OCI-M2 (cell line): Measurements from ENCODE around the gene ZNF669.
"Not testable (repeated sequence)": the region's sequence is repeated elsewhere in the genome, so short reads cannot be mapped to it uniquely, and the experiment has no call there.

Experiments
- DNase-seq: peaks from one replicate; lab custom pipeline; 2025; ENCODE audit not compliant: unreplicated experiment; lab: John Stamatoyannopoulos, UW

Gene ZNF669

DNA sequence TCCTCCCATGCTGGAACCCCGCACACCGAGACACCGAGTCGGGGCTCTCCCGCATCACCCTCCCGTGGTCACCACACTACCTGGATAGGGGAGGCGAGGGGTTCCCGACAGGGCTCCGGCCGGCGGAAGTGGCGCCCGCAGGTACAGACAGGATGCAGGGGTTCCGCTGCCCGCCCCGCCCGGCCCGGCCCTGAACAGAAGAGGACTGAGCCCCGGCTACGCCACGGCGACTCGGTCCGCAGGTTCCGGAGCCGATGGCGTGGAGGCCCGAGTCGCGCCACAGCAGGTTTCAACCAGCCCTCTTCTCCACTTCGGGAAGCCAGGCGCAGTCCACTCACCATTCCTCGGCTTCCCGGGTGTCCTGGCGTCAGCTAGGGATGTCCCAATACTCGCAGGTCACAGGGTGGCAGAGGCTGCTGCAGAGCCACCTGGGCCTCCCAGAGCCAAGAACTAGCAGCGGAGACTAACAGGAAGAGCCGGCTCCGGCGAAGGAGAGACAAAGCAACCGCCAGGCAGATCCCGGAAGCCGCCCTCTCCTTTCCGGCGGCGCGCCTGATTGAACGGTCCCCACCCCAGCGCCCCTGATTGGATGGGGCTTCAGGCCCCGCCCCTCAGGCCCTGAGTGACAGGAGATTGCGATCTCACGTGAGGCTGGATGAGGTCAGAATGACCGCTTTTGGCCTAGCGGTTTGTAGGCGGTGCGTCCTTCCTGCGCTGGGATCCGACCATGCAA lies at the start of gene ZNF669:
ZNF669 (minus strand) TSS at position 498 of the 733 bp plus-strand sequence; CDS start at position 341, 157 bp downstream.
- DNase-seq, result peak; percentile 23

DNA sequence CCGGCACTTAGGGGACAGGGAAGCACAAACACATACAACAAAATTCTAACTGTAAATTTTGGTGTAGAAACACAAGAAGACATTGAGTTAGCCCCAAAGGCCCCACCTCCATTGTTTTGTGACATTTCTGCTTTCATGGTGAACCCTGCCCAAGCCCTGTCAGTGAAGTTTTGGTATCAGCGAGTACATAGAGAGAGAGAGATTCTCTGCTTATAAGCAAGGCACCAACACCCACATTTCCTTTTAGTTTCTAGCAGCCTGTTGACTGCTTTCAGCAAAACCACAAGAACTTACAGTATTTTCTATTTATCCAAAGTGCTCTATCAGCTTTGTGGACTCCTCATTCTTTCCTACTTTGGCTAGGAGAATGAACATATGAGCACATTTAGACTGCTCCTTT lies 43.6 kb upstream of the ZNF669 start:
- DNase-seq, result no peak

DNA sequence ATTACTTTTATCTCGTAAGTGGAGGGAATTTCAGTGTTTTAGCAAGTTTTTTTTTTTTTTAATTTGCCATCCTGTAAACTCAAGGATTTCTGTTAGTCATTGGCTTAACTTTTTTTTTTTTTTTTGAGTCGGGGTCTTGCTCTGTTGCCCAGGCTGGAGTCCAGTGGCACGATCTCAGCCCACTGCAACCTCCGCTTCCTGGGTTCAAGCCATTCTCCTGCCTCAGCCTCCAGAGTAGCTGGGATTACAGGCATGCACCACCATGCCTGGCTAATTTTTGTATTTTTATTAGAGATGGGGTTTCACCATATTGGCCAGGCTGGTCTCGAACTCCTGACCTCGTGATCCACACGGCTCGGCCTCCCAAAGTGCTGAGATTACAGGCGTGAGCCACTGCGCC lies 43.0 kb upstream of the ZNF669 start:
- DNase-seq, result not testable (repeated sequence)

DNA sequence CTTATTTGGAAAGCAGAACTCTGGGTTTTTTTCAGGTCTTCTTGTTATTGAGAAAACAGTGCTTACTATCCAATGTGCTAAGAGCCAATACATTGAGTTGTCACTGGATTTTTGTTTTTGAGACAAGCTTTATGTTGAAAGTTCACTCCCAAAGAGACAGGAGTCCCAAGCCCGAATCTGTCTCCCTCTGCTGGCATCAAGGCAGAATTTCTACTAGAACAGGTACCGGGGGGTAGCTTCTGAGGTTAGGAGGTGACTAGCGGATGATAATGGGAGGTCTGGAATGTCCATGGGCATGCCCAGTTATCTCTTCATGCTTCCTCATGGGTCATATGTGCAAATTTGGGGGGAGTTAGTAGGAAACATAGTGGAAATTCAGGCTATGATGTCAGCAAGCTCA lies 42.5 kb upstream of the ZNF669 start:
- no peak for DNase-seq

DNA sequence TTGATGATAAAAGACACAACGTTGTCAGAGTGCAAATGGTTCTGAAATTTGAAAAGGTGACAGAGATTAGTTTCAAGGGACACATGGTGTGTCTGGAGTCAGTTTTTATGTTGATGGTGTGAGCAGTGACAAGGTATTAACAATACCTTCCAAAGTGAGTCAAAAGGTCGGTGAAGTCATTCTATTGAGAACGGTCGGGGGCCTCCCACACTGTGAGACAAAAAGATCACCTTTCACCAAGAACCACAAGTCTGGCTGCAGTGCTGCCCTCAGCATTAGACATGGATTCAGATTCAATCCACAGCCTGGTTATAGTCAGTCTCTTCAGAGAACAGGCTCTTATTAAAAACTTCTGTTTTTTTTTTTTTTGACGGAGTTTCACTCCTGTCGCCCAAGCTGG lies 41.1 kb upstream of the ZNF669 start:
- DNase-seq, result no peak

DNA sequence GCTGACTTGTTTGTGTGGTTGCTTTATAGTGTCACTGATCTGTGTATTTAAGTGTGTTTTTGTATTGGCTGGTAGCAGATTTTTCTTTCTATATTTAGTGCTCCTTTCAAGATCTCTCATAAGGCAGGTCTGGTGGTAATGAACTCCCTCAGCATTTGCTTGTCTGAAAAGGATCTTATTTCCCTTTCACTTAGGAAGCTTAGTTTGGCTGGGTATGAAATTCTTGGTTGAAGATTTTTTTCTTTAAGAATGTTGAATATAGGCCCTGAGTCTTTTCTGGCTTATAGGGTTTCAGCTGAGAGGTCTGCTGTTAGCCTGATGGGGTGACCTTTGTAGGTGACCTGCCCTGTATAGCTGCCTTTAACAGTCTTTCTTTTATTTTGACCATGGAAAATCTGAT lies 35.4 kb upstream of the ZNF669 start:
- DNase-seq, result not testable (repeated sequence)

DNA sequence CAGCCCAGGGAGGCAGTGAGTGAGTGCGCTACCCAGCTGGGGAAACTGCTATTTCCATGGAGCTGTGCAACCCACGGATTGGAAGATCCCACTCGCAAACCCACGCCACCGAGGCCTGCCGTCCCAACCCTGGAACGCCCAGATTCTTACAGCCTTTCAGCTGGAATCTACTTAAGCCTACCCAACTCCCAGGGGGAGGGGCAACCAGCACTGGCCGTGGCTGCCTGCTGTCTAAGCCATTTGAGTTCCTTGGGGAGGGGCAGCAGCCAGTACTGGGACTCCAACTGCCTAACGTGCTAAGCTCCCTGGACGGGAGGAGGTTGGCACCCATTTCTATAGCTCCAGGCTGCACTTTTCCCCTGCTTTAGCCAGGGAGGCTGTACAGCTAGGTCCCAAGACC lies 27.1 kb upstream of the ZNF669 start:
- DNase-seq, result no peak

DNA sequence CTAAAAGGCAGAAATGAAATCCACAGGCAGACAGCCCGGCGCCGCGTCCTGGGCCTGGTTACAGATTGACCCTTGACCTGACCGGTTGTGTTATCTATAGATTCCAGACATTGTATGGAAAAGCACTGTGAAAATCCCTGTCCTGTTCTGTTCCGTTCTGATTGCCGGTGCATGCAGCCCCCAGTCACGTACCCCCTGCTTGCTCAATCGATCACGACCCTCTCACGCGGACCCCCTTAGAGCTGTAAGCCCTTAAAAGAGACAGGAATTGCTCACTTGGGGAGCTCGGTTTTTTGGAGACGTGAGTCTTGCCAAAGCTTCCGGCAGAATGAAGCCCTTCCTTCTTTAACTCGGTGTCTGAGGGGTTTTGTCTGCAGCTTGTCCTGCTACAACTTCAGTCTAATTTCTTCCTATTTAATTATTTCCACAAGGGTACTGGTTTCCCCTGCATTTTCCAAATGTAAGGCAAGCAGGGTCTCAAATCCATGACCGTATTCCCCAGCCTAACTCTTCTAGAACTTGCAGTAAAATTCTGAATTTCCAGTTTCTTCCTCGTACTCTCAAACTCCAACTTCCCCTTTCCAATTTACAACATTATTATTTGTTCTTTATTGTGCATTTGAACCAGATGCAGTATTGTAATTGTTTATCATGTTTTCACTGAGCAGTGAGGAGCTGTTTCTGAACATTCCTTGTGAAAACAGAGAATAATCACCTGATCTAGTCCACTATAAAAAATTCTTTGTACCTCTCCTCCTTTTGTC lies 23.5 kb upstream of the ZNF669 start:
- DNase-seq, result not testable (repeated sequence)

DNA sequence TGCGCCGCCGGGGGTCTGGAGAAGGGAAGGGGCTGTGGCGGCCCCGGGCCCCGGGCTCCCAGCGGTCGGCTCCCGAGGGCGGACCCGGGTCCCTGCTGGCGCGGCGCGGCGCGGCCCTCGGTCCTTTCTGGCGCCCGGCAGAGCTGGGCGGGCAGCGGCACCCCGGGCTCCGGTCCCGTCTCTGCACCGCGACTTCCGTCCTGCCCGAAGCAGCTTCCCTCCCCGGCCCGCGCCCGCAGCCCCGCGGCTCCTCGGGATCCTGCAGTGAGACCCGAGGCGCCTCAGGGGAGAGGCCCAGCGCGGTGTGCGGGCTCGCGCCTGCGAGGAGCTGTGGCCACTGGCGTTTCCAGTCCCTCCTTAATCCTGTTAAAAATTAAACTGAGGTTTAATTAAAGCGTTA lies 22.4 kb upstream of the ZNF669 start:
- DNase-seq, result not testable (repeated sequence)

DNA sequence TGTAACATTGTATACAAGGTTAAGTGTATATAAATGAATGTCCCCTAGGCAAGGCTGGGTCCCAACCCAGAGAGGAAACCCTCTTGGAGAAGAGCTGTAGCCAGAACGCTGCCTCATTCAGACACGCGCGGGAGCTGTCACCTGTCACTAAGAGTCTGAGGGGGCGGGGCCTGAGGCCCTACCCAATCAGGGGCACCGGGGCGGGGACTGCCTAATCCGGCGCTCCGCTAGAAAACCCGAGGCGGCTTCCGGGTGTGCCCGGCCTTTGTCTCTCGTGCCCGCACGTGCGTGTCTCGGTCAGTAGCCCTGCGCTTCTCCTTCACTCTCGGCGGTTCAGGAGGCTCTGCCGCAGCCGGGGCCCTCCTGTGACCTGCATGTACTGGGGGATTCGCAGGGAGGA lies 22.0 kb upstream of the ZNF669 start:
- not testable (repeated sequence) for DNase-seq

DNA sequence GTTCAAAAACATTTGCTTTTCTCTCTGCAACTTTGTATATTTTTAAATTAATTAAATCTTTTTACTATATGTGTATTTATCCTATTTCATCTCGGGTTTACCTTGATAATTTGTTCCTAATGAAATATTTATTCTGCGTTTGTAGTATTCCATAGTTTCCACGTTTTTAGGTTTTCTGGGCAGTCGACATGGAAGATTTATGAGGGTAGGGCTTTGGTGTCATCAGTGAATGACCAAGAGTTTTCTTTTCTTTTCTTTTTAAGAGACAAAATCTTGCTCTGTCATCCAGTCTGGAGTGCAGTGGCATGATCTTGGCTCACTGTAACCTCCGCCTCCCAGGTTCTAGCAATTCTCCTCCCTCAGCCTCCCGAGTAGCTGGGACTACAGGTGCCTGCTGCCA lies 17.2 kb upstream of the ZNF669 start:
- no peak for DNase-seq

DNA sequence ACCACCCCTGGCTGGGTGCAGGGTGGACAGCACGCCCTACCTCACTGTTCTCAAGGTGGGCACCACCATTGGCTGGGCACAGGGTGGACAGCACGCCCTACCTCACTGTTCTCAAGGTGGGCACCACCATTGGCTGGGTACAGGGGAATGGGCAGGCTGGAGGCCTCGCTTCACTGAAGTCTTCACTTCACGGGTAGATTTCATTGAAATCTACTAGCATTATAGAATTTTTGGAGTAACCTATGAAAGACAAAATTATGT lies 16.2 kb upstream of the ZNF669 start:
- DNase-seq, result not testable (repeated sequence)

DNA sequence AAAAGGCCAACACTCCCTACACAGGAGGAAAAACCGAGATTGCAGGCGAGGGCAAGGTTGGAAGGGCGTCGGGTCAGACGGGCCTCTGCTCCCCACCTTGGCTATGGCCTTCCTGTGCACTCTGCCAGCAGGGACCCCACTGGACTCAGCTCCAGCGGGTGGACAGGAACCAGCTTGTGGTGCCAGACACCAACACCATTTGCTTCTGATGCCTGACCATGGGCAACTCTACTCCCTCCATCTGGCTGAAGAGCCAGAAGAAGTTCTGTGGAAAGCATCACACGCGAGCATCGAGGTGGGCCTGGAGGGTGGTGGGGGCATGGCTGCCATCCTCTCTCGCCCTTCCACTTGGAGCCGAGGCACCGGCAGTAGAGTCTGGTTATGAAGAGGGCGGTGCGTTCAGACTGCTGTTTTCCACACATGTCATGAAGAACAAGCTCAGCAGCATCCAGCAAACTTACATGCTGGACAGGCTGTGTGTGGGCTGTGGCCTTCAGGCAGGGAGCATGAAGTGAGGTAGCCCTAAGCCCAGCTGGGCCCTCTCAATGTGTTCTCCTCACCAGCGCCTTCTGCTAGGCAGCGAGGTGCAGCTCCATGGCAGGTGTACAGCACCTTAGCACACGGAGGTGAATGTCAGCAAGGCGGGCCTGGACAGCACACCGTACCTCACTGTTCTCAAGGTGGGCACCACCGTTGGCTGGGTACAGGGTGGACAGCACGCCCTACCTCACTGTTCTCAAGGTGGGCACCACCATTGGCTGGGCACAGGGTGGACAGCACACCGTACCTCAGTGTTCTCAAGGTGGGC lies 15.6 kb upstream of the ZNF669 start:
- no peak for DNase-seq

DNA sequence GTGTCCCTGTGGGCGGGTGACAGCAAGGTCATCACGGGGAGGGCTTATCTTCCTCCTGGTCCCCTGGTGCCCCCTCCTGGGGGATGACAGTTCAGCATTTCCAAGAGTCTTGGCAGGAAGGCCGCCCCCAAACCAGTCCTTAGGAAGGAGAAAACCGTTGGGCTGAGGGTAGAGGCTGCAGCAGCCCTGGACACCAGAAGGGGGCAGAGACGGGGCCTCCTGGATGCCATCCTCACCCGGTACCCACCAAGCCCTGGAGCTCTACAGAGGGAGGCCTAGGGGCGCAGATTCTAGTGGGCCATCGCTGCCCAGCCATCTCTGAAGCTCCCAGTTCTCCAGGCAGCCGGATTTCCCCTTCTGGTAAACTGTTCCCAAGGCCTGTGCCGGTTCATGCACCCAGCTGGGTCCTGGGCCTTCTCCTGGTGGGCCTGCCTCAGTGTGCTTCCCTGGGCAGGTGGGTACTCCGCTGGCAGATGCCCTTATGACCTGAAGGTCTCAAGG lies 14.8 kb upstream of the ZNF669 start:
- no peak for DNase-seq

DNA sequence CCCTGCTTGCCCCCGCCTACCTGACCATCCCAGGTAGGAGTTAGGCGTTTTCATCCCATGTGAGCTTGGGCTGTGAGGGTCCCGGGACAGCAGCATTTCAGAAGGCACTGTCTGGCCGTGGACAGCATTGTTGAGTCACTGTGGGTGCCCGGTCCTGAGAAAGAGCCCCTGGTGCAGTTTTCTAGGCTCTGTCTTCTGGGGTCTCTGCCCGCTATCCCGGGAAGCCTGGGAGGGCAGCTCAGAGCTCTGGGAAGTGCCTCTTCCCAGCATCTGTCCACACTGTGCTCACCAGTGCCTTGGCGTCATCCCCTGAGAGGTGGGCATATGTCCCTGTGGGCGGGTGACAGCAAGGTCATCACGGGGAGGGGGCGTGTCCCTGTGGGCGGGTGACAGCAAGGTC lies 11.4 kb upstream of the ZNF669 start:
- no peak for DNase-seq

DNA sequence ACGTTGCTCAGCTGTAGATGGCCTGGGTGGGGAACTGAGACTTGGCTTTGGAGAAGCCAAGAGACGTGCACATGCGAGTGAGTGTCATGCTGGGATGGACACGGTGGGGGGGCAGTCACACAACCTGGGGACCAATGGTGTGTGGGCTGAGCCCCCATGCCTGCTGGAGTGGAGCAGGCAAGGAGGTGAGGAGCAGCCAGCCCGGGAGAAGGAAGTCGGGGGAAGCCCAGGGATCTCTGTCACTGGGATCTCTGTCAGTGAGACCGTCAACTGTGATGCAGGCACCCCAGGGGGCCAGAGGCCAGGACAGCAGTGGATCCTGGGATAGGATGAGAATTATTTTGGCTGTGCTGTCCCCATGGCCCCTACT lies 11.0 kb upstream of the ZNF669 start:
- DNase-seq, result no peak

DNA sequence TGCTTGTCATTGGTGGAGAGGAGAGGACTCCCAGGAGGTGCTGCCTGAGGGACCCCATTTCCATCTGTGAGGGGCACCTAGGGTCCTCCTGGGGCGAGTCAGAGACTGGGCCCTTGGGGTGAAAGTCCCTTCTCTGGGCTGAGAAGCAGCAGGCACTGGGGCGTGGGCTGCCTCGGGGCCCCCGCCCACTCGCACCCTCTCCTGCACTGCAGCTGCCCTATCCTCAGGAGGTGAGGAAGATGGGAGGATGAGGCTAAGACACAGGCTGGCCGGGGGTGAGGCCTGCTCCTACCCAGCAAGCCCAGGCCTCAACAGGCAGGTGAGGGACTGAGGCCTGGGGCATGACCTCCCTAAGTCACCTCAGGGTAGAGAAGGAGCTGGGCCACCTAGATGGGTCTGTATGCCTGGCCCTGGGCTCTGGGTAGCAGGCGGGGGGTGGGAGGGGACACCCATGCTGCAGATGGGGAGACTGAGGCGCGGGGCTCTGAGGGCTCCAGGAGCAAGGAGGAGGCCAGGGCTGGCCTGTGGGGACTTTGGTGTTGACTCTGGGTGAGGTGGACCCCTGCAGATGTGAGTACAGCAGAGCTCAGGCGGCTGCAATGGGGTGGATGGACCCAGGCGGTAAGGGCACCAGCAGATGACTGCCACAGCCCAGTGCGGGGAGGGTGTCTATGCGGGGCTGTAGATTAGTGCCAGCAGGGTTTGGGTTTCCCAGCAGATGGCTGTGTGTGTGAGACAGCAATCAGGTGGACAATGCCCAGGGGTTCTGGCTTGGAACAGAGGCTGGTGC lies 10.4 kb upstream of the ZNF669 start:
- DNase-seq, result no peak

DNA sequence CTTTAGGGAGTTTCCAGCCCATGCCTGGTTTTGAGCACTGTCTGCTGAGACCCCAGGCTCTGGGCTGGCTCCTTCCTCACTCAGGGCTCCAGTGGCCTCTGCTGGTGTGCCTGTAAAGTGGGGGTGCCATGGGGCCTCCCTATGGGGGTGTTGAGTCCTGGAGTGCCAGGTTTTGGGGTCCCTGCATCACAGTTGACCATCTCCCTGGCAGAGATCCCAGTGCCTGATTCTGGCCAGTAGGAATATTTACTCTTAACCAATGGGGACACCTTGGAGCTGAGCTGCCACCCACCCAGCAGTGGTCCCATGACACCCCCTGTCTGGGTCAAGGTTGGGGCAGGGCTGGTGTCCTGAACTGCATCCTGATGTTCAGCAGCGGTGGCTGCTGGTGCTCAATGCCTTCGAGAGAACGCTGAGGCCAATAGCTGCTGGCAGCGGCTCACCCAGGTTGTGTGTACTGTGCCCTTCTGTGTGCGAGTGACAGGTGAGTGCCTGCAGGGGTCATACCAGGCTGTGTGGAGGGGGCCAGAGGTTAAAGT lies 9.6 kb upstream of the ZNF669 start:
- DNase-seq, result no peak

DNA sequence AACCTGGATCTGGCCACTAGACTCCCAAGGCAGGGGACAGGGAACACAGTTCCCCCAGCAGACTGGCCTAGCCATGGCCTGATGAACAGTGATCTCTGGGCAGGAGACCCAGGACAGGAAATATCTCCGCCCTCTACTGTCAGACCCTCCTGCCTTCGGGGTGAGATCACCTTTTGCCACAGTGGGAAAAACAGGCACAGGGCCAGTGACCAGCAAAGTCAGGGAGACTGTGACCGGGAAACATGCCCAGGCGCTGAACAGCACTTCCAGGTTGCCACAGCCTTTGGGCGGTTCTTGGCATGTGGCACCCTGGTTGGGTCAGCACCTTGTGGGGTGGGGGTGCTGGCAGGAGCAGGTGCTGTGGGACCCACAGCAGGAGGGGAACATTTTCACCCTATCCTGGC lies 8.9 kb upstream of the ZNF669 start:
- DNase-seq, result no peak

DNA sequence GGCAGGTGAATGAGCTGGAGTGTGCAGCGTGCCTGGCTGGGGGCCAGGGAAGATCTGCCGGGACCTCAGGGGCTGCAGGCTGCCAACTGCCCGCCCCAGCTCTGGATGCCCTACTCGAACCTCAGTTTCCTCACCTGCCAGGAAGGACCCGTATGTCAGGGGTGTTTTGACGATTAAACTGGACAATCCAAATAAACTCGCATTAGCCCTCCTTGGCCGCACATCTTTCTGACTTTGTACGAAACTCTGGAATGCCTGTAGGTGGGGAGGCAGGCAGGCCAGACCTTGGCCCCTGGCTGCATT lies 8.3 kb upstream of the ZNF669 start:
- no peak for DNase-seq
